ENCODE results near the gene TNXB.
"Not testable (repeated sequence)": the region's sequence is repeated elsewhere in the genome, so short reads cannot be mapped to it uniquely, and the experiment has no call there.

The TNXB gene

GRCh38 chr6:32108727-32109113 lies 418 bp downstream of the TNXB start:
- DNase-seq: no peak

GRCh38 chr6:32108094-32108627 lies 977 bp downstream of the TNXB start:
- DNase-seq: no peak

GRCh38 chr6:32107406-32107805 lies 1.7 kb downstream of the TNXB start:
- DNase-seq: no peak

GRCh38 chr6:32105433-32105832 lies 3.7 kb downstream of the TNXB start:
- DNase-seq: no peak

GRCh38 chr6:32102255-32102654 lies 6.9 kb downstream of the TNXB start:
- no peak for DNase-seq

- DNase-seq: not testable (repeated sequence)
Measured at GRCh38 chr6:32100251-32100650, 8.9 kb downstream of the TNXB start.

- no peak for DNase-seq
Measured at GRCh38 chr6:32097364-32097763, 11.8 kb downstream of the TNXB start.

- no peak for DNase-seq
Measured at GRCh38 chr6:32096394-32097258, 12.5 kb downstream of the TNXB start.

GRCh38 chr6:32096087-32096393 lies 13.1 kb downstream of the TNXB start:
- DNase-seq: no peak

- DNase-seq: peak; percentile 81
Measured at GRCh38 chr6:32095338-32096086, 13.6 kb downstream of the TNXB start.

- no peak for DNase-seq
Measured at GRCh38 chr6:32092760-32093497, 16.2 kb downstream of the TNXB start.

- no peak for DNase-seq
Measured at GRCh38 chr6:32089082-32089828, 19.9 kb downstream of the TNXB start.

GRCh38 chr6:32088487-32089049 lies 20.6 kb downstream of the TNXB start:
- DNase-seq: no peak

- peak; percentile 97 for DNase-seq
Measured at GRCh38 chr6:32087574-32088486, 21.3 kb downstream of the TNXB start.

- DNase-seq: no peak
Measured at GRCh38 chr6:32086661-32087573, 22.2 kb downstream of the TNXB start.

GRCh38 chr6:32085759-32086459 lies 23.2 kb downstream of the TNXB start:
- no peak for DNase-seq

GRCh38 chr6:32084780-32085179 lies 24.4 kb downstream of the TNXB start:
- DNase-seq: no peak

- no peak for DNase-seq
Measured at GRCh38 chr6:32083812-32084768, 25.0 kb downstream of the TNXB start.

Data from 8988T (cell line).